ENCODE data around the gene NIF3L1. TPM values are rescaled to one million over a fixed set of nuclear protein-coding genes. Genes with fewer than 3 reads are reported as not detected.
A peak's percentile ranks its signal among the peaks of the same experiment; 100 is the strongest.

The NIF3L1 gene
- total RNA-seq, 6 experiments from 2014 or later = 18.4 to 25.4 (median 20.6) TPM

DNA sequence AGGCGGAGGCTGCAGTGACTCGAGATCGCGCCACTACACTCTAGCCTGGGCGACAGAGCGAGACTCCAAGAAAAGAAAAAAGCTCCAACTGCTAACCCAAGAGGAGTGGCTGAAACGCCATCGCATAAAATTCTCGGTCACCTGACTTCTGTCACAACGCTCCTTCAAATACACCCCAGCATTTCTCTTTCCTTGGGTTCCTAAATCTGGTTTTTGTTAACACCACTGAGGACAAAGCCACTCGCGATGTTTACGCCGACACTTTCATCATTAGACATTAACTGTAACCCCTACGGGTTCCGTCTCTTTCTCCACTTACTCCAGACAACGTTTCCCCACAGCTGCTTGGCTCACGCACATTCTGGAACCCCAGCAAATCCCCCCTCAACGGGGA lies 25.4 kb upstream of the NIF3L1 start:
- TF ChIP-seq, protein P1, sequence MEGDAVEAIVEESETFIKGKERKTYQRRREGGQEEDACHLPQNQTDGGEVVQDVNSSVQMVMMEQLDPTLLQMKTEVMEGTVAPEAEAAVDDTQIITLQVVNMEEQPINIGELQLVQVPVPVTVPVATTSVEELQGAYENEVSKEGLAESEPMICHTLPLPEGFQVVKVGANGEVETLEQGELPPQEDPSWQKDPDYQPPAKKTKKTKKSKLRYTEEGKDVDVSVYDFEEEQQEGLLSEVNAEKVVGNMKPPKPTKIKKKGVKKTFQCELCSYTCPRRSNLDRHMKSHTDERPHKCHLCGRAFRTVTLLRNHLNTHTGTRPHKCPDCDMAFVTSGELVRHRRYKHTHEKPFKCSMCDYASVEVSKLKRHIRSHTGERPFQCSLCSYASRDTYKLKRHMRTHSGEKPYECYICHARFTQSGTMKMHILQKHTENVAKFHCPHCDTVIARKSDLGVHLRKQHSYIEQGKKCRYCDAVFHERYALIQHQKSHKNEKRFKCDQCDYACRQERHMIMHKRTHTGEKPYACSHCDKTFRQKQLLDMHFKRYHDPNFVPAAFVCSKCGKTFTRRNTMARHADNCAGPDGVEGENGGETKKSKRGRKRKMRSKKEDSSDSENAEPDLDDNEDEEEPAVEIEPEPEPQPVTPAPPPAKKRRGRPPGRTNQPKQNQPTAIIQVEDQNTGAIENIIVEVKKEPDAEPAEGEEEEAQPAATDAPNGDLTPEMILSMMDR (IDR thresholded peaks at IDR 0.05) = no peak
- DNase-seq = no peak
- Mint-ChIP-seq H3K4me1 (ENCODE audit: low read depth) (peaks cover 50% of the 10 kb centered on the region), H3K36me3 (ENCODE audit: low read depth) (peaks cover 54% of the 10 kb centered on the region), H3K27ac (peak overlapping the region; percentile 99), H3K27me3 (ENCODE audit: insufficient read depth) (peaks cover 4% of the 10 kb centered on the region), H3K9me3 (no peaks in the 10 kb centered on the region), H3K4me3 (peak overlapping the region; percentile 95)

DNA sequence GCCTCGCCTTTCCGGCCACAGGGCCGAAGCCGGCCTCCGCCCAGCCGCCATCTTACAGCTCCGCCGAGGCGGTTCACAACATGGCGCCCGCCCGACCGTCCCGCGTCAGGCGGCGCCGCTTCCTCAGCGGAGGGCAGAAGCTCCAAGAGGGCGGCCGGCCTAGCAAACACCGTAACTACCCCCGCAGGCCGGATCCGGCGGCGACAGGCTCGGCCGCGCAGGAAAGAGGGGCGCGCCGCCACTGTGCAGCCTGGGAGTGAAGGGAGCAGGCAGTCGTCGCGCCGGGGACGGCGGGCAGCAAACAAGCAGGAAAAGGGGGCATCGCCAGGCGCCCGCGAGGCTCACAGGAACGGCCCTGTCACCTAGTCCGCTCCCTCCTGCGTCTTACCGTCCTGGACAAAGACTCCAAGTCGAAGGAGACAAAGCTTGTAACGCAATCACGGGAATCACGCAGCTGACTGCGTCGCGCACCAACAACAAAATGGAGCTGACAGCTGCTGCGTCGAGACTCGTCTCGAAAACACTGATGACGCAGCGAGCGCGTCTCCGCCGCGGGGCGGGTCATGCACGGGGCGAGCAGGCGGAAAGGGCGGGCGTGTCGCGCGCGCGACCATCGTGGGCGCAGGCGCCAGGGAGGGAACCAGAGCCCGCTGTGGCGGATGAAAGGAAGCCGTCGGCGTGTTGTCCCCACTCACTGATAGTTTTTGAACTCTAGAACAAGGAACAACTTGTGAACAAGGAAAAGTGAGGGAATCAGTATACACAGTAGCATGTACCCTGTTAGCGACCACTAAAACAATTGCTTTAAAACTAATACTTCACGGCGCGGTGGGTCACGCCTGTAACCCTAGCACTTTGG lies 24.8 kb upstream of the NIF3L1 start, which contains the start of gene CLK1:
TSS of gene CLK1 (minus strand) at position 483 of the 859 bp plus-strand sequence. CDS start 2,796 bp downstream, outside the sequence.
- TF ChIP-seq, protein P1 (IDR thresholded peaks at IDR 0.05) = no peak
- H3K9me3 Mint-ChIP-seq = no peaks in the 10 kb centered on the region
- peaks cover 48% of the 10 kb centered on the region for H3K36me3 Mint-ChIP-seq (ENCODE audit: low read depth)
- H3K27me3 Mint-ChIP-seq (ENCODE audit: insufficient read depth) = peaks cover 4% of the 10 kb centered on the region
- peak within 1 kb of the TSS; percentile 95 for H3K4me3 Mint-ChIP-seq
- peak within 1 kb of the TSS; percentile 99 for H3K27ac Mint-ChIP-seq
- DNase-seq = peak; percentile 90
- peaks cover 50% of the 10 kb centered on the region for H3K4me1 Mint-ChIP-seq (ENCODE audit: low read depth)

DNA sequence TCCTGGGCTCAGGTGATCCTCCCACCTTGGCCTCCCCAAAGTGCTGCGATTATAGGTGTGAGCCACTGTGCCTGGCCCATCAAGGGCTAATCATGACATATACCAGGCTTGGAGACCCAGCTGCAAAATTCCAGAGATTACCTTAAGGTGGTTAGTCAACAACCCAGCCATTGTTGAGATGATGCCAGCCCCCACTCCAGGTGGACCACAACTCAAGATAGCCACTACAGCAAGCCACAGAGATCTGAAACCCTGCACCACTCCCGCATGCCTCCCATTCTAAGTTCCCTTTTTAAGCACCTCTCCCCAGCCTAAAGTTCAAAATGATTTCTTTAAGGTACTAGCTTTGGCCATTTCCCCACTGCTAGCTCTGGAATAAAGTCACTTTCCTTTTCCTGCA lies 20.2 kb upstream of the NIF3L1 start:
- Mint-ChIP-seq H3K27ac (no peak overlapping the region), H3K4me1 (ENCODE audit: low read depth) (peaks cover 17% of the 10 kb centered on the region; the same call in 1 of the 2 replicates), H3K9me3 (no peaks in the 10 kb centered on the region), H3K27me3 (ENCODE audit: insufficient read depth) (no peaks in the 10 kb centered on the region), H3K36me3 (ENCODE audit: low read depth) (peaks cover 16% of the 10 kb centered on the region), H3K4me3 (no peak overlapping the region)
- no peak for DNase-seq
- TF ChIP-seq, protein P1 (IDR thresholded peaks at IDR 0.05) = no peak

DNA sequence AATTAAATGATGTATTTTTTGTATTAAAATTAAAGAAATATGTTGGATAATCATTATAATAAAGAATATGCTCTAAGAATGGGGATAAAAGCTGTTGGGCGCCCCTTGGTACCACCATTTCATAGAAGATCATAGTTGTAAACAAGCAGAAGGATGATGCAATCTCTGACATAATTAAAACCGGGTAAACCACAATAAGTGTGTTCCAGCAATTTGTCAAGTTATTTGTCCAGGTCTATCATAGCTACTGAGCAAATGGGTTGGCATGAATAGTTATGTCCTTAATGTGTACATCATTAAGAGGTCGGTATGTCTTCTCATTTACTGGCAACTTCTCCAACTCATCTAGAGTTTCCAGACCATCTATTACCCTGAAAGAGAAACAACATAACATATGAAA lies 18.0 kb upstream of the NIF3L1 start:
- H3K36me3 Mint-ChIP-seq (ENCODE audit: low read depth) = peaks cover 19% of the 10 kb centered on the region
- no peaks in the 10 kb centered on the region for H3K27me3 Mint-ChIP-seq (ENCODE audit: insufficient read depth)
- no peaks in the 10 kb centered on the region for H3K9me3 Mint-ChIP-seq
- H3K4me3 Mint-ChIP-seq = no peak overlapping the region
- peaks cover 8% of the 10 kb centered on the region; the same call in 1 of the 2 replicates for H3K4me1 Mint-ChIP-seq (ENCODE audit: low read depth)
- TF ChIP-seq, protein P1 (IDR thresholded peaks at IDR 0.05) = no peak
- H3K27ac Mint-ChIP-seq = no peak overlapping the region
- DNase-seq = no peak

DNA sequence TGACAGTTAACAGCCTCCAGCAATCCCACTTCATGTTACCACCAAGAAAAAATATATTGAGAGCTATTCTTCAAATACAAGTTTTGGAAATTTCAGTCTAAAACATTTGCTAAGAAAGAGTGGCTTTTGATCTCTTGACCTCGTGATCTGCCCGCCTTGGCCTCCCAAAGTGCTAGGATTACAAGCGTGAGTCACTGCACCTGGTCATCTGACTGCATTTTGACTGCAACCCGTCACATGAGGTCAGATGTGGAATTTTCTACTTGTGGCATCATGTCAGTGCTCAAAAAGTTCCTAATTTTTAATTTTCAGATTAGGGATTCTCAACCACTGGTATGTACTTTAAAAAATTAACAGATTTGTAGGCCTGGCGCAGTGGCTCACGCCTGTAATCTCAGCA lies 15.6 kb upstream of the NIF3L1 start:
- Mint-ChIP-seq H3K4me1 (ENCODE audit: low read depth) (no peaks in the 10 kb centered on the region), H3K27ac (no peak overlapping the region), H3K27me3 (ENCODE audit: insufficient read depth) (no peaks in the 10 kb centered on the region), H3K36me3 (ENCODE audit: low read depth) (peaks cover 13% of the 10 kb centered on the region), H3K4me3 (no peak overlapping the region), H3K9me3 (no peaks in the 10 kb centered on the region)
- no peak for DNase-seq
- TF ChIP-seq, protein P1 (IDR thresholded peaks at IDR 0.05) = no peak

Data from HFFc6 (cell line).